WI38 (cell line): ENCODE measurements around the gene ELMOD3.

Experiments used
- H3K4me3 ChIP-seq: 2 replicates; pipeline ENCODE4 v1.5.1; 2011; ENCODE audit warnings: low read depth, mild to moderate bottlenecking, control low read depth, low read length
- CTCF ChIP-seq: IDR thresholded peaks from 2 replicates; pipeline ENCODE4 v1.5.1; 2012; ENCODE audit warnings: low read depth, mild to moderate bottlenecking, control low read depth, low read length

Gene ELMOD3

GRCh38 chr2:85429213-85429923 lies 74.8 kb downstream of the ELMOD3 start:
- TF ChIP-seq CTCF: no peak
- no peak overlapping the region for H3K4me3 ChIP-seq

- no peak for TF ChIP-seq CTCF
- H3K4me3 ChIP-seq: no peak overlapping the region
Observed at GRCh38 chr2:85429924-85430289, 75.3 kb downstream of the ELMOD3 start.

GRCh38 chr2:85430752-85431569 lies 76.4 kb downstream of the ELMOD3 start:
- TF ChIP-seq CTCF: no peak
- H3K4me3 ChIP-seq: no peak overlapping the region

GRCh38 chr2:85431570-85432205 lies 77.1 kb downstream of the ELMOD3 start:
- H3K4me3 ChIP-seq: no peak overlapping the region
- no peak for TF ChIP-seq CTCF

GRCh38 chr2:85433511-85434089 lies 79.0 kb downstream of the ELMOD3 start:
- H3K4me3 ChIP-seq: no peak overlapping the region
- no peak for TF ChIP-seq CTCF

- no peak for TF ChIP-seq CTCF
- no peak overlapping the region for H3K4me3 ChIP-seq
Observed at GRCh38 chr2:85434696-85435095, 80.1 kb downstream of the ELMOD3 start.
